ENCODE data around the gene MSH5. TPM values are rescaled to one million over a fixed set of nuclear protein-coding genes. Genes with fewer than 3 reads are reported as not detected.
A peak's percentile ranks its signal among the peaks of the same experiment; 100 is the strongest.

Gene MSH5
- total and polyA plus RNA-seq, 7 donors = 1.4 to 3.0 (median 1.8) TPM

DNA sequence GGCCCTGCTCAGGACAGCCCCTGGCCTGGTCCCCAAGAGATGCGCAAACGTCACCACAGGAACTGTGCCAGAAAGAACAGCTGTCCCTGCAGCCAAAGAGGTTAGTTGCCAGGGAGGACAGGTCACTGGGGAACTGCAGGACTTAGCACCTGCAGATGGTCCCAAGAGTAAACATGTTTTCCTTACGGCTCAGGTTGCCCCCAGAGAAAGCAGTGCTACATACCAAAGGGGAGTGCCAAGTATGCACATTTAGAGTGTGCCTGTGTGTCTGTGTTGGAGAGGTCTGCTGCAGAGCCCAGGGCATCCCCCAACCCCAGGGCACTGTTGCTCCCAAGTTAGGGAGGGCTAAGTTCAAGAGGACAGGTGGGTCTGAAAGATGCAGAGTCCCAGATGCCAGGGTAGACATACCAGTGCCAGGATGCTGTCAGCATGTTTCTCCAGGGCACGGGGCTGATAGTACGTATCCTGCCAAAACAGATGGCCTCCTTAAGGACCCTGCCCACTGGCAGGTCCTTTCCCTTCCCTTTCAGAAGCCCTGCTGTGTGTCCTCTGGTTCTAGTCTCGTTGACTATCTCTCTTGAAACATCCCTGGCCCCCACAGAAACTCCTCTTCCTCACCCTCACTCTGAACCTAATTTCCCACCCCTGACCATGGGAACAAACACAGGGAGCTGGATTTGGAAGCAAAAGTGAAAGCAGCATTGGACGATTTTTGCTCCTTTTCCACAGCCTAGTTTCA, 38.0 kb upstream of the MSH5 start:
- no peaks in the 10 kb centered on the region for H3K27me3 ChIP-seq (ENCODE audit: insufficient read depth in 3 of 3, low read length in 2 of 3)
- H3K27ac ChIP-seq = peak overlapping the region; percentile 98
- peaks cover 0 to 46% of the 10 kb centered on the region in 2 donors for H3K36me3 ChIP-seq (ENCODE audit: insufficient read depth in 1 of 2, low read depth in 1 of 2)
- H3K4me1 ChIP-seq = peaks cover 32% of the 10 kb centered on the region
- ATAC-seq (peak; percentile 48 to 76 (median 69)), DNase-seq (peak; percentile 64 to 91)
- H3K9me3 ChIP-seq = no peaks in the 10 kb centered on the region
- H3K4me3 ChIP-seq = peak overlapping the region; percentile 78
- TF ChIP-seq, protein P1, sequence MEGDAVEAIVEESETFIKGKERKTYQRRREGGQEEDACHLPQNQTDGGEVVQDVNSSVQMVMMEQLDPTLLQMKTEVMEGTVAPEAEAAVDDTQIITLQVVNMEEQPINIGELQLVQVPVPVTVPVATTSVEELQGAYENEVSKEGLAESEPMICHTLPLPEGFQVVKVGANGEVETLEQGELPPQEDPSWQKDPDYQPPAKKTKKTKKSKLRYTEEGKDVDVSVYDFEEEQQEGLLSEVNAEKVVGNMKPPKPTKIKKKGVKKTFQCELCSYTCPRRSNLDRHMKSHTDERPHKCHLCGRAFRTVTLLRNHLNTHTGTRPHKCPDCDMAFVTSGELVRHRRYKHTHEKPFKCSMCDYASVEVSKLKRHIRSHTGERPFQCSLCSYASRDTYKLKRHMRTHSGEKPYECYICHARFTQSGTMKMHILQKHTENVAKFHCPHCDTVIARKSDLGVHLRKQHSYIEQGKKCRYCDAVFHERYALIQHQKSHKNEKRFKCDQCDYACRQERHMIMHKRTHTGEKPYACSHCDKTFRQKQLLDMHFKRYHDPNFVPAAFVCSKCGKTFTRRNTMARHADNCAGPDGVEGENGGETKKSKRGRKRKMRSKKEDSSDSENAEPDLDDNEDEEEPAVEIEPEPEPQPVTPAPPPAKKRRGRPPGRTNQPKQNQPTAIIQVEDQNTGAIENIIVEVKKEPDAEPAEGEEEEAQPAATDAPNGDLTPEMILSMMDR (IDR thresholded peaks at IDR 0.05) = no peak
- intact Hi-C loops (cut with DNase I) = no loop called here
- 5 to 6% (median 6%) methylated on average over 7 of the region's 7 CpGs for WGBS, 3 donors

DNA sequence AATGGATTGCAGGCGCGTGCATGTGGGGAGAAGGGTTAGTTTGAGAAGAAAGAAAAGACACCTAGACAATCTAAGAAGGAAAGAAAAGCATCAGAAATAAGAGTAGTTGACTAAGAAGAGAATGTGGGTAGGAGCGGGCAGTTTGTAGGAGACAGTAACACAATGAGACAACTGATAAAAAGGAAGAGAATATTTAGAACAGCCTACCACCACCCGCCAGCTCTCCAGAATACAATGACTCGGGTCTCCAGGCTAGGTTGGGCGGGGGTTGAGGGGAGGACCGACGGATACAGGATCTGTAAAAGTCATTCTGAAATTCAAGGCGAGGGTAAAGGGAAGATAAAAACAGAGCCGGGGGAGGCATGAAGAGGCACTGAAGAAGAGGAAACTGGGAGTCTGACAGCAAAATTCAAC, 37.4 kb upstream of the MSH5 start:
- peak overlapping the region; percentile 78 for H3K4me3 ChIP-seq
- H3K9me3 ChIP-seq = no peaks in the 10 kb centered on the region
- TF ChIP-seq, protein P1 (IDR thresholded peaks at IDR 0.05) = no peak
- 0 to 1% (median 0%) methylated on average over 10 of the region's 10 CpGs for WGBS, 3 donors
- intact Hi-C loops (cut with DNase I) = no loop called here
- peaks cover 32% of the 10 kb centered on the region for H3K4me1 ChIP-seq
- peak overlapping the region; percentile 98 for H3K27ac ChIP-seq
- no peak for DNase-seq
- peaks cover 0 to 40% of the 10 kb centered on the region in 2 donors for H3K36me3 ChIP-seq (ENCODE audit: insufficient read depth in 1 of 2, low read depth in 1 of 2)
- ATAC-seq = peak in 3 of 4 donors; percentile 0 to 12 (median 0)
- no peaks in the 10 kb centered on the region for H3K27me3 ChIP-seq (ENCODE audit: insufficient read depth in 3 of 3, low read length in 2 of 3)

DNA sequence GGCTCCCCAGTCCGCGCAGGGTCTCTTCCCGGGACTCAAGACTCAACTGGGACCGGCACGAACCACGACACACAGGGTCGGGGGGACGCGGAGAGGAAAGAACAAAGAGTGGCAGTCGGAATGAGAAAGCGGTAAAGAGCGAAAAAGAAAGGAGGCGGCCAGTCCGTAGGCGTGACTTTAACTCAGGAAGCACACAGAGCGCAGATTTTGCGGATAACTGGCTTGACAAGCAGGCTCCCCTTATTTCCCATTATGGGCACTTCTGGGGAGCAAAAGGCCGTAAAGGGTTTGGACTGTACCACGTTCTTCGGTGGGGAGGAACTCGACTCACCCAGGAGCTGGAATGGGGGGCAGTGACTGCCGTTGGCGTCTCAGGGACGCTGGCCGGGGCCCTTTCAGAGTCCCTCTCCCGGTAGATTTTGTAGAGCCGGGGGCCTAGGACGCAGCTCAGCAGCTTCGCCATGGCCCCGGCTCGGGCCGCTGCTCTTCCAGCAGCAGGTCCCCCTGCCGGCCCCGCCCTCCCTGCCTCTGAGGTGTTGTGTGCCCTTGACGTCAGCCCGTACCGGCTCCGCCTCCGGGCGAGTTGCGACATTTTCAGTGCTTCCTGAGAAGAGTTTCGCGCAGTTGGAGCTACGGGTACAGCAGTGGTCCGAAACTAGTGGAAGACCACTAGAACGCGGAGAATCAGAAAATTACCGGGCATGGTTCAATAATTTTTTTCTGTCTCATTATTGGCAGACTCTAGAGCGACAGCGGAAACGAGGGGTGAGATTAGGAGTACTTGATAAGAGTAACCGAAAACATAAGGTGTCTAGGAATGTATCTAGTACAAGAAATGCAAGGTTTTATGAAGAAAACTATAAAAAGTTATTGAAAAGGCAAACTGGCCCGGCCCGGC, 36.7 kb upstream of the MSH5 start, which contains the start of gene ABHD16A:
TSS of gene ABHD16A (minus strand) at position 506 of the 898 bp plus-strand sequence. CDS start at position 463, 43 bp downstream.
- TF ChIP-seq, protein P1 (IDR thresholded peaks at IDR 0.05) = peak; percentile 9

DNA sequence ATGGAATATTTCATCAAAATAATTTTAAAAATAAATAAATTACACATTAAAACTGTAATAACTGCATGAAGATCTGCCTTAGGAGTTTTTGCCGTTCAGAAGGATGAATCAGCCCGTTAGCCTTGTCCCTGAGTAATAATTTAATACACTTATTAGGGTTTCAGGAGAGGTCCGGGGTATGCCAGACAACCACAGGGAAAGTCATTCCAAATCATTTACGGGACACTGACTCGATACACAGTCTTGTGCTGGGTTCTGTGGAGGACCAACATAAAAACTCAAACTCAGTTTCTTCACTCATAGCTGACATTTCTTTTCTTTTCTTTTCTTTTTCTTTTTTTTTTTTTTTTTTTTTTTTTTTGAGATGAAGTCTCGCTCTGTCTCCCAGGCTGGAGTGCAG, 33.9 kb upstream of the MSH5 start:
- Histone ChIP-seq H3K4me1 (peaks cover 18% of the 10 kb centered on the region), H3K9me3 (no peaks in the 10 kb centered on the region), H3K4me3 (no peak overlapping the region), H3K36me3 (ENCODE audit: insufficient read depth in 1 of 2, low read depth in 1 of 2) (peaks cover 0 to 6% of the 10 kb centered on the region in 2 donors), H3K27ac (no peak overlapping the region), H3K27me3 (ENCODE audit: insufficient read depth in 3 of 3, low read length in 2 of 3) (no peaks in the 10 kb centered on the region)
- intact Hi-C loops (cut with DNase I) = no loop called here
- TF ChIP-seq, protein P1 (IDR thresholded peaks at IDR 0.05) = no peak
- WGBS, 3 donors = 82 to 90% (median 87%) methylated on average over 6 of the region's 6 CpGs
- ATAC-seq (no peak), DNase-seq (no peak)

More for the DNA sequence above, 36.7 kb upstream of the MSH5 start, which contains the start of gene ABHD16A:
- intact Hi-C loops (cut with DNase I) = no loop called here
- Histone ChIP-seq H3K27ac (peak within 1 kb of the TSS; percentile 98), H3K9me3 (no peaks in the 10 kb centered on the region), H3K27me3 (ENCODE audit: insufficient read depth in 3 of 3, low read length in 2 of 3) (no peaks in the 10 kb centered on the region), H3K4me1 (peaks cover 28% of the 10 kb centered on the region), H3K36me3 (ENCODE audit: insufficient read depth in 1 of 2, low read depth in 1 of 2) (peaks cover 0 to 34% of the 10 kb centered on the region in 2 donors), H3K4me3 (peak within 1 kb of the TSS; percentile 78)
- WGBS, 3 donors = 1% methylated on average over 54 of the region's 54 CpGs
- ATAC-seq (peak; percentile 96 to 97 (median 96)), DNase-seq (peak; percentile 99)

Measured in psoas muscle (tissue), 8 donors.